GM21367 (cell line): ENCODE data around the gene HHATL.
"Not testable (repeated sequence)": the region's sequence is repeated elsewhere in the genome, so short reads cannot be mapped to it uniquely, and the experiment has no call there.

Experiments
- ATAC-seq: cut with Tn5 transposase; IDR thresholded peaks from one replicate; pipeline ENCODE4 v1.9.1; 2021; ENCODE audit not compliant: unreplicated experiment

HHATL gene

GRCh38 chr3:42734263-42734860 is 31.8 kb upstream of the HHATL start:
- ATAC-seq: no peak

GRCh38 chr3:42733501-42734262 is 31.1 kb upstream of the HHATL start:
- ATAC-seq: no peak

GRCh38 chr3:42732829-42733459 is 30.3 kb upstream of the HHATL start:
- ATAC-seq: no peak

GRCh38 chr3:42732196-42732828 is 29.7 kb upstream of the HHATL start:
- no peak for ATAC-seq

GRCh38 chr3:42731476-42732195 is 29.0 kb upstream of the HHATL start:
- no peak for ATAC-seq

- ATAC-seq: no peak
These were observed 28.3 kb upstream of the HHATL start for GRCh38 chr3:42730706-42731420.

GRCh38 chr3:42730294-42730693 is 27.7 kb upstream of the HHATL start:
- ATAC-seq: no peak

GRCh38 chr3:42729404-42730145 is 27.0 kb upstream of the HHATL start:
- no peak for ATAC-seq

GRCh38 chr3:42728668-42729364 is 26.2 kb upstream of the HHATL start:
- no peak for ATAC-seq

GRCh38 chr3:42728056-42728455 is 25.5 kb upstream of the HHATL start:
- no peak for ATAC-seq

GRCh38 chr3:42725454-42725853 is 22.9 kb upstream of the HHATL start:
- ATAC-seq: no peak

- ATAC-seq: no peak
These were observed 20.6 kb upstream of the HHATL start for GRCh38 chr3:42723219-42723618.

- ATAC-seq: not testable (repeated sequence)
These were observed 19.8 kb upstream of the HHATL start for GRCh38 chr3:42722442-42722841.

GRCh38 chr3:42721690-42722089 is 19.1 kb upstream of the HHATL start:
- no peak for ATAC-seq

GRCh38 chr3:42720126-42720525 is 17.5 kb upstream of the HHATL start:
- ATAC-seq: no peak

- no peak for ATAC-seq
These were observed 16.4 kb upstream of the HHATL start for GRCh38 chr3:42719002-42719401.

GRCh38 chr3:42718338-42718737 is 15.7 kb upstream of the HHATL start:
- ATAC-seq: no peak

- no peak for ATAC-seq
These were observed 14.7 kb upstream of the HHATL start for GRCh38 chr3:42717306-42717705.

- no peak for ATAC-seq
These were observed 11.7 kb upstream of the HHATL start for GRCh38 chr3:42714171-42714852.
